Lower leg skin (tissue), 3 donors: ENCODE data around the gene DYNC1I1.

Experiments used
- CTCF ChIP-seq, 3 donors: fragments of 450-650 bp; IDR thresholded peaks; one replicate each; pipeline ENCODE4 v1.5.1; 2016; ENCODE audit warnings: antibody characterized with exemption in 3 of 3, mild to moderate bottlenecking in 3 of 3, moderate library complexity in 2 of 3
- POLR2A ChIP-seq, 2 donors: fragments of 450-650 bp; IDR thresholded peaks; one replicate each; pipeline ENCODE4 v1.6.1; 2016 to 2017; ENCODE audit warnings: antibody characterized with exemption in 2 of 2, mild to moderate bottlenecking in 1 of 2, moderate library complexity in 1 of 2

GRCh38 chr7:95788258-95788657 is 15.9 kb downstream of the DYNC1I1 start:
- TF ChIP-seq CTCF (IDR thresholded peaks at IDR 0.05) (no peak), POLR2A (IDR thresholded peaks at IDR 0.05) (no peak)
